HFF-Myc (cell line): ENCODE data around the gene TAS2R46.

Experiments used
- DNase-seq: peaks from one replicate; pipeline ENCODE4 v3.0.0-alpha.2; 2011; ENCODE audit warnings: low read depth; ENCODE audit errors: extremely low read depth
- H3K4me3 ChIP-seq: replicated peaks from 2 replicates; pipeline ENCODE4 v1.5.1; 2011; ENCODE audit warnings: low read depth, mild to moderate bottlenecking, control low read depth, low read length
- TF ChIP-seq, protein P1 (sequence below): IDR thresholded peaks from 2 replicates; pipeline ENCODE4 v1.5.1; 2012; ENCODE audit warnings: mild to moderate bottlenecking, low read depth, low read length, control low read depth; ENCODE audit errors: missing control alignments

TAS2R46 gene

DNA sequence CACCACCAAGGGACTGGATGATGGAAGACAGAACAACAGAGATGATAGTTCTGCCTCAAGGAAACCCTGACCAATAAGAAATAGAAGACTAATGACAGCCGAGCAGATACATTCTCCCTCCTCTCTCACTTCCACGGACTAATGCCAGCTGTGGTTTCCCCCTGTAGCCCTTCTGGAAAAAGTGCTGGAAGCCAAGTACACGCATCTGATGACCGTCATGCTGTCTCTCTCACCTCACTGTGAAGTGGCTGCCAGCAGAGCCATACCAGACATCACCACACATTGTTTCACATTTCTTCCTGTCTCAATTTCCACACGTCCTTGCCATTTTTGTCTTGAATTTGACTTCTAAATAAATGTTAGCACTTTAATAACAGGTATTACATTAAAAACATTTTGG lies 27.2 kb upstream of the TAS2R46 start:
- DNase-seq: no peak
- TF ChIP-seq, protein P1, sequence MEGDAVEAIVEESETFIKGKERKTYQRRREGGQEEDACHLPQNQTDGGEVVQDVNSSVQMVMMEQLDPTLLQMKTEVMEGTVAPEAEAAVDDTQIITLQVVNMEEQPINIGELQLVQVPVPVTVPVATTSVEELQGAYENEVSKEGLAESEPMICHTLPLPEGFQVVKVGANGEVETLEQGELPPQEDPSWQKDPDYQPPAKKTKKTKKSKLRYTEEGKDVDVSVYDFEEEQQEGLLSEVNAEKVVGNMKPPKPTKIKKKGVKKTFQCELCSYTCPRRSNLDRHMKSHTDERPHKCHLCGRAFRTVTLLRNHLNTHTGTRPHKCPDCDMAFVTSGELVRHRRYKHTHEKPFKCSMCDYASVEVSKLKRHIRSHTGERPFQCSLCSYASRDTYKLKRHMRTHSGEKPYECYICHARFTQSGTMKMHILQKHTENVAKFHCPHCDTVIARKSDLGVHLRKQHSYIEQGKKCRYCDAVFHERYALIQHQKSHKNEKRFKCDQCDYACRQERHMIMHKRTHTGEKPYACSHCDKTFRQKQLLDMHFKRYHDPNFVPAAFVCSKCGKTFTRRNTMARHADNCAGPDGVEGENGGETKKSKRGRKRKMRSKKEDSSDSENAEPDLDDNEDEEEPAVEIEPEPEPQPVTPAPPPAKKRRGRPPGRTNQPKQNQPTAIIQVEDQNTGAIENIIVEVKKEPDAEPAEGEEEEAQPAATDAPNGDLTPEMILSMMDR: no peak
- no peak overlapping the region for H3K4me3 ChIP-seq

DNA sequence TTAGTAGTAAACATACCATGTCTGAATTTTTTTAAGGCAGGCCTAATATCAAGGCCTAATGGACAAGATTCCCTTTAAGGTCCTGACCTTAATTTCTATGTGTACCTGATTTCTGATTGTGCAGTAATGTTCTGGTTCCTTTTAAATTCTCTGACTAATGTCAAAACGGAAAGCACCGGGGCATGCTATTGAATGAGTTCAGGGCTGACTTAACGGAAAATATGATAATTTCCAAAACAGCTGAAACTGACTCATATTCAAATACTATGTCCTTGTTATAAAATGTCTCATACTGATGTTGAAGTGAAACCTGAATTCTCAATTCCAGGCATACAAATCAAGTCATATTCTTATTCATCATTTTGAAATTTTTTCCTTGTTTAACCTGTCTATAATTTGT lies 23.3 kb upstream of the TAS2R46 start:
- H3K4me3 ChIP-seq: no peak overlapping the region
- TF ChIP-seq, protein P1: no peak
- no peak for DNase-seq

DNA sequence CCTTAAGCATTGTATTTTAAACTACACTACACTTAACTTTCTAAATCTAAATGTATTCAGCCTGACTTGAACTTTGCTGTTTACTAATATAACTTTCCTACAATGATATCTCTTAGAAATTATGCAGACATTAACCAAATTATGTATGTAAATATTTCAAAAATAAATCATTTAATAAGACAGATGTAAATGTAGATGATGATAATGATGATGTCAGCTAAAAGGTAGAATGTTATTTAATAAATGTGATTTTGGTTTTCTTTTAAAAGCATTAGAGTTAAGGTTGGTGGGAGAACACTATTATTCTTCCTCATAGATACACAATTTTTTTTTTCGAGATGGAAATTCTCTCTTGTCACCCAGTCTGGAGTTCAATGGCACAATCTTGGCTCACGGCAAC lies 19.9 kb upstream of the TAS2R46 start:
- no peak overlapping the region for H3K4me3 ChIP-seq
- DNase-seq: no peak
- TF ChIP-seq, protein P1: no peak

DNA sequence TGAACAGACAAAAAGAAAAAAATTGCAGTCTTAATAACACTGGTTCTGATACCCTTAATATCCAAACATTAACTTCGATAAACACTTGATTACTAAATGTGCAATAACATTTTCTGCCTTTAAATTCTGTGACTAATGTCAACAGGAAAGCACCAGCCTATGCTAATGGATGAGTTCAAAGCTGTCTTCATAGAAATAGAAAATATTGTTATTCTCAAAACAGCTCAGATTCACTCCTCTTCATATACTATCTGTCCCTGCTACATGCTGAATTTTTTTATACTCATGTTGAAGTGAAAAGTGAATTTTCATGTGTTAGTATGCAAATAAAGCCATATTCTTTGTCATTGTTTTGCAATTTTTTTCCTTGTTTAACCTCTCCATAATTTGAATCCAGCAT lies 16.2 kb upstream of the TAS2R46 start:
- TF ChIP-seq, protein P1: no peak
- no peak for DNase-seq
- H3K4me3 ChIP-seq: no peak overlapping the region

DNA sequence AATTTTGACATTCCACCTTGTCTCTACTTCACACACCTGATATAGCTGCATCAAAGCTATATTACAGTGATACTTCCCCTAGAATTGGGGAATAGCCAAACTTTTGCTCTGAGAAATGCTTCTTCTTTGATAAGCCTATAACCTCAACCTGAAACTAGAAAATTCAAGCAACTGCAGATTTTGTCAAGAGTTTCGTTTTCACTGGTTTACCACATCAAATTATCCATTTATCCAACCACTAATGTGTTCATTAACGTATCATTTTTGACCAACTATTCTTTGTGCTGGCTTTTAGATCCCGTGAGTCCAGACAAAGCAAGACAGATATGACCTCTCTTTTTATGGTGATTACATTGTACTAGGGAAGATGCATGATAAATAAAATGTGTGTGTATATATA lies 13.5 kb upstream of the TAS2R46 start:
- TF ChIP-seq, protein P1: no peak
- DNase-seq: no peak
- no peak overlapping the region for H3K4me3 ChIP-seq

DNA sequence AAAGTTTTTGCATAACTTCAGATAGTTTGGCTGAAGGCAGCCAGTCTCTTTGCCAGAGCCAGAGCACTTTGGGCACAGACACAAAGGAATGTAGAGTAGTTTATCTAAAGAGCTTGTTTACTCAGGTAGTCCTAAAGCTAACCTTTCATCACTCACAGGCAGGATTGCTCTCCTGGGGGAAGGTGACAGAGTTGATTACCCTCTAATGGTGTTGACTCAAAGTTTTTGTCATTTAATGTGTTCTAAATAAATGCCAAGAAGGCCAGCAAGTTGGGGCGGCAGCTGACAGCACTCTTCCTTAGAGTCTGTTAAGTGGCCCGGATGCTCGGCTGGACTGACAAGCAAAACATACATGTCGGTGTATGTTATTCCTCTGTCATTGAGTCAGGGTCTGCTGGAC lies 9.3 kb upstream of the TAS2R46 start:
- no peak overlapping the region for H3K4me3 ChIP-seq
- TF ChIP-seq, protein P1: no peak
- DNase-seq: no peak

DNA sequence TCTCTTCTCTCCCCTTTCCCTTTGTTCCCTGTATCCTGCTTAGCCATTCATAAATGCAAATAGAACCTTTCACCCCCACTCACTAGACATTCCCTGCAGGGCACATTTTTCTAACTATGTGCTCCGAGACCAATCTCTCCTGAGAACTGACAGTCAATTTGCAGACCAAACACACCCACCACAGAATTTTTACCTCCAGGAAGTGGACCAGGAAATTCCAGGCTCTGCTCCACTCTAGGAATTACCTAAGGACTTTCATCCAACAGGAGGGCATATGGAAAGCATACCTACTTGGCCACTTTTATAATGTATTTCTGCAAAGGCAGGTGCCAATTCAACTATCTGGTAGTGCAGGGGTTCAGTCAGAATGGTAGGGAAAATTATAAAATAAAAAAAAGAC lies 8.9 kb upstream of the TAS2R46 start:
- no peak for DNase-seq
- TF ChIP-seq, protein P1: no peak
- H3K4me3 ChIP-seq: no peak overlapping the region
